ENCODE data around the gene KPNA4.

KPNA4 gene

DNA sequence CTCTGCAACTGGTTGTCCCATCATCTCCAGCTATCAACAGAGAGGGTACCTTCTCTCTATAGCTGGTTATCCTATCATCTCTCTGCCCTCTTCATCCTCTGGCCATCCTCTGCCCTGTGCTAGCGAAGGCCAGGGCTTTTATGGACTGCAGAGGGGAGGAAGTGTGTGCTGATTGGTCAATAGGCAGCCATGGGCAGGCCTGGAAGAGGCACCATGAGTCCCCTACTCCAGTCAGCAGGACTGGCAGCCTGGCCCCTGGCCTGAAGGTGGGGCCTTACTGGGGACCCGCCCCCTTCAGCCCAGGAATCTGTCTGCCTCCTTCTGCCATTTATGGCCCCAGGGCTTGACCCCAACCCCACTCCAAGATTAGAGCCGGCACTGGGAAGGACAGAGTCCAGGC lies 105.3 kb downstream of the KPNA4 start:
- no peak for TF ChIP-seq ESRRG (CRISPR knock-in tag; IDR thresholded peaks at IDR 0.05)
- no peak for TF ChIP-seq PPARA (CRISPR knock-in tag; IDR thresholded peaks at IDR 0.05; ENCODE audit: borderline replicate concordance)
- TF ChIP-seq TOX (CRISPR knock-in tag; IDR thresholded peaks at IDR 0.05; ENCODE audit: borderline replicate concordance): no peak
- TF ChIP-seq ZC3H10 (CRISPR knock-in tag; IDR thresholded peaks at IDR 0.05): no peak
- TF ChIP-seq CSDC2 (CRISPR knock-in tag; IDR thresholded peaks at IDR 0.05): no peak
- TF ChIP-seq, protein P1, sequence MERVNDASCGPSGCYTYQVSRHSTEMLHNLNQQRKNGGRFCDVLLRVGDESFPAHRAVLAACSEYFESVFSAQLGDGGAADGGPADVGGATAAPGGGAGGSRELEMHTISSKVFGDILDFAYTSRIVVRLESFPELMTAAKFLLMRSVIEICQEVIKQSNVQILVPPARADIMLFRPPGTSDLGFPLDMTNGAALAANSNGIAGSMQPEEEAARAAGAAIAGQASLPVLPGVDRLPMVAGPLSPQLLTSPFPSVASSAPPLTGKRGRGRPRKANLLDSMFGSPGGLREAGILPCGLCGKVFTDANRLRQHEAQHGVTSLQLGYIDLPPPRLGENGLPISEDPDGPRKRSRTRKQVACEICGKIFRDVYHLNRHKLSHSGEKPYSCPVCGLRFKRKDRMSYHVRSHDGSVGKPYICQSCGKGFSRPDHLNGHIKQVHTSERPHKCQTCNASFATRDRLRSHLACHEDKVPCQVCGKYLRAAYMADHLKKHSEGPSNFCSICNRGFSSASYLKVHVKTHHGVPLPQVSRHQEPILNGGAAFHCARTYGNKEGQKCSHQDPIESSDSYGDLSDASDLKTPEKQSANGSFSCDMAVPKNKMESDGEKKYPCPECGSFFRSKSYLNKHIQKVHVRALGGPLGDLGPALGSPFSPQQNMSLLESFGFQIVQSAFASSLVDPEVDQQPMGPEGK (CRISPR knock-in tag; IDR thresholded peaks at IDR 0.05; ENCODE audit: borderline replicate concordance): no peak
- TF ChIP-seq, protein P2, sequence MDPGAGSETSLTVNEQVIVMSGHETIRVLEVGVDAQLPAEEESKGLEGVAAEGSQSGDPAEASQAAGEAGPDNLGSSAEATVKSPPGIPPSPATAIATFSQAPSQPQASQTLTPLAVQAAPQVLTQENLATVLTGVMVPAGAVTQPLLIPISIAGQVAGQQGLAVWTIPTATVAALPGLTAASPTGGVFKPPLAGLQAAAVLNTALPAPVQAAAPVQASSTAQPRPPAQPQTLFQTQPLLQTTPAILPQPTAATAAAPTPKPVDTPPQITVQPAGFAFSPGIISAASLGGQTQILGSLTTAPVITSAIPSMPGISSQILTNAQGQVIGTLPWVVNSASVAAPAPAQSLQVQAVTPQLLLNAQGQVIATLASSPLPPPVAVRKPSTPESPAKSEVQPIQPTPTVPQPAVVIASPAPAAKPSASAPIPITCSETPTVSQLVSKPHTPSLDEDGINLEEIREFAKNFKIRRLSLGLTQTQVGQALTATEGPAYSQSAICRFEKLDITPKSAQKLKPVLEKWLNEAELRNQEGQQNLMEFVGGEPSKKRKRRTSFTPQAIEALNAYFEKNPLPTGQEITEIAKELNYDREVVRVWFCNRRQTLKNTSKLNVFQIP (CRISPR knock-in tag; IDR thresholded peaks at IDR 0.05; ENCODE audit: borderline replicate concordance, low read depth): no peak
- TF ChIP-seq ISL1 (CRISPR knock-in tag; IDR thresholded peaks at IDR 0.05): no peak
- no peak for TF ChIP-seq GLIS3 (CRISPR knock-in tag; IDR thresholded peaks at IDR 0.05)
- TF ChIP-seq BACH2 (CRISPR knock-in tag; IDR thresholded peaks at IDR 0.05; ENCODE audit: borderline replicate concordance): no peak
- TF ChIP-seq, protein P3, sequence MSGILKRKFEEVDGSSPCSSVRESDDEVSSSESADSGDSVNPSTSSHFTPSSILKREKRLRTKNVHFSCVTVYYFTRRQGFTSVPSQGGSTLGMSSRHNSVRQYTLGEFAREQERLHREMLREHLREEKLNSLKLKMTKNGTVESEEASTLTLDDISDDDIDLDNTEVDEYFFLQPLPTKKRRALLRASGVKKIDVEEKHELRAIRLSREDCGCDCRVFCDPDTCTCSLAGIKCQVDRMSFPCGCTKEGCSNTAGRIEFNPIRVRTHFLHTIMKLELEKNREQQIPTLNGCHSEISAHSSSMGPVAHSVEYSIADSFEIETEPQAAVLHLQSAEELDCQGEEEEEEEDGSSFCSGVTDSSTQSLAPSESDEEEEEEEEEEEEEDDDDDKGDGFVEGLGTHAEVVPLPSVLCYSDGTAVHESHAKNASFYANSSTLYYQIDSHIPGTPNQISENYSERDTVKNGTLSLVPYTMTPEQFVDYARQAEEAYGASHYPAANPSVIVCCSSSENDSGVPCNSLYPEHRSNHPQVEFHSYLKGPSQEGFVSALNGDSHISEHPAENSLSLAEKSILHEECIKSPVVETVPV (CRISPR knock-in tag; IDR thresholded peaks at IDR 0.05): no peak
- TF ChIP-seq, protein P4, sequence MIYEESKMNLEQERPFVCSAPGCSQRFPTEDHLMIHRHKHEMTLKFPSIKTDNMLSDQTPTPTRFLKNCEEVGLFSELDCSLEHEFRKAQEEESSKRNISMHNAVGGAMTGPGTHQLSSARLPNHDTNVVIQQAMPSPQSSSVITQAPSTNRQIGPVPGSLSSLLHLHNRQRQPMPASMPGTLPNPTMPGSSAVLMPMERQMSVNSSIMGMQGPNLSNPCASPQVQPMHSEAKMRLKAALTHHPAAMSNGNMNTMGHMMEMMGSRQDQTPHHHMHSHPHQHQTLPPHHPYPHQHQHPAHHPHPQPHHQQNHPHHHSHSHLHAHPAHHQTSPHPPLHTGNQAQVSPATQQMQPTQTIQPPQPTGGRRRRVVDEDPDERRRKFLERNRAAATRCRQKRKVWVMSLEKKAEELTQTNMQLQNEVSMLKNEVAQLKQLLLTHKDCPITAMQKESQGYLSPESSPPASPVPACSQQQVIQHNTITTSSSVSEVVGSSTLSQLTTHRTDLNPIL (CRISPR knock-in tag; IDR thresholded peaks at IDR 0.05; ENCODE audit: low read depth): no peak
- no peak for TF ChIP-seq ARNTL (CRISPR knock-in tag; IDR thresholded peaks at IDR 0.05; ENCODE audit: borderline replicate concordance, low read depth)
- TF ChIP-seq ZNF70 (CRISPR knock-in tag; IDR thresholded peaks at IDR 0.05): no peak
- no peak for TF ChIP-seq RARB (CRISPR knock-in tag; IDR thresholded peaks at IDR 0.05)
- ATAC-seq: no peak

DNA sequence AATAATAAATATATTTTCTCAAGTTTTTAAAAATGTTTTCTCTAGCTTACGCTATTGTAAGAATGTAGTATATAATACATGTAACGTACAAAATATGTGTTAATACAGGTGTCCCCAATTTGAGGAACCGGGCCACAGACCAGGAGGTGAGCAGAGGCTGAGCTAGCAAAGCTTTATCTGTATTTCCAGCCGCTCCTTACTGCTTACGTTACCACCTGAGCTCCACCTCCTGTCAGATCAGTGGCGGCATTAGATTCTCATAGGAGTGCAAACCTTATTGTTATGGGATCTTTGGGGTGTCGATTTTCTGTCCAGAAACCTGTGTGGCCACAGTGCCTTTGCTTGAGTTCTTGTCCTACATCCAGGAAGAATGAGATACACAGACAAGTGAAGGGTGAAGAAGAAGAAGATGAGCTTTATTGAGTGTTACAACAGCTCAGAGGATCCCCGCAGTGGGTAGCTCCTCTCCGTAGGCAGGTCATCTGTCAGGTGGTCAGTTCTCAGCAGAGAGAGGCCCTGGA lies 105.9 kb downstream of the KPNA4 start:
- ATAC-seq: no peak
- TF ChIP-seq TOX (CRISPR knock-in tag; IDR thresholded peaks at IDR 0.05; ENCODE audit: borderline replicate concordance) (no peak), ZFP3 (CRISPR knock-in tag; IDR thresholded peaks at IDR 0.05) (no peak), GLIS3 (CRISPR knock-in tag; IDR thresholded peaks at IDR 0.05) (no peak), CSDC2 (CRISPR knock-in tag; IDR thresholded peaks at IDR 0.05) (no peak), ISL1 (CRISPR knock-in tag; IDR thresholded peaks at IDR 0.05) (no peak)
- TF ChIP-seq, protein P2 (CRISPR knock-in tag; IDR thresholded peaks at IDR 0.05; ENCODE audit: borderline replicate concordance, low read depth): no peak
- TF ChIP-seq, protein P4 (CRISPR knock-in tag; IDR thresholded peaks at IDR 0.05; ENCODE audit: low read depth): no peak

DNA sequence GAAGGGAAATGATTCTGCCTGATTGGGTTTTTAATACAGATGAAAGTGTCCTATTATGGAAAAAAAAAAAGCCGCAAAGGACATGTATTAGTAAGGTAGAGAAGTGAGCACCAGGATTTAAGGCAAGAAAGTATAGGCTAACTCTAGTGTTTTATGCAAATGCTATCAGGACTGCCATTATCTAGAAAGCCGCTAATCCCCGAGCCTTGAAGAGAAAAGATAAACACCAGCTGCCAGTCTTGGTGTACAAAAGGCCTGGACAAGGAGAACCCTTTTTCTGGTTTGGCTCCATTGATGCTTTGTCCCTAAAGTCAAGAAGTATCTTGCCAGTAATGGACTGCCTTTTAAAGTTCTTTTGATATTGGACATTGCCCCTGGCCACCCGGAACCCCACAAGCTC lies 107.2 kb downstream of the KPNA4 start:
- ATAC-seq: no peak
- TF ChIP-seq TCF4 (CRISPR knock-in tag; IDR thresholded peaks at IDR 0.05; ENCODE audit: borderline replicate concordance) (no peak), GLIS3 (CRISPR knock-in tag; IDR thresholded peaks at IDR 0.05) (no peak), ZNF565 (CRISPR knock-in tag; conservative IDR thresholded peaks at IDR 0.05; ENCODE audit: low read depth) (no peak), ZFP30 (CRISPR knock-in tag; IDR thresholded peaks at IDR 0.05) (no peak), CSDC2 (CRISPR knock-in tag; IDR thresholded peaks at IDR 0.05) (no peak), BACH2 (CRISPR knock-in tag; IDR thresholded peaks at IDR 0.05; ENCODE audit: borderline replicate concordance) (no peak), ZNF70 (CRISPR knock-in tag; IDR thresholded peaks at IDR 0.05) (no peak), SNAI2 (CRISPR knock-in tag; IDR thresholded peaks at IDR 0.05) (no peak), TOX (CRISPR knock-in tag; IDR thresholded peaks at IDR 0.05; ENCODE audit: borderline replicate concordance) (no peak), ARNTL (CRISPR knock-in tag; IDR thresholded peaks at IDR 0.05; ENCODE audit: borderline replicate concordance, low read depth) (no peak), ISL1 (CRISPR knock-in tag; IDR thresholded peaks at IDR 0.05) (no peak), ZFP3 (CRISPR knock-in tag; IDR thresholded peaks at IDR 0.05) (no peak)
- TF ChIP-seq, protein P1 (CRISPR knock-in tag; IDR thresholded peaks at IDR 0.05; ENCODE audit: borderline replicate concordance): no peak
- TF ChIP-seq, protein P3 (CRISPR knock-in tag; IDR thresholded peaks at IDR 0.05): no peak
- TF ChIP-seq, protein P2 (CRISPR knock-in tag; IDR thresholded peaks at IDR 0.05; ENCODE audit: borderline replicate concordance, low read depth): no peak

Data from SK-N-SH treated with all-trans-retinoic acid at 6 μM for 48 hours (cell line).